ENCODE data around the gene WARS2.
"Not testable (repeated sequence)": the region's sequence is repeated elsewhere in the genome, so short reads cannot be mapped to it uniquely, and the experiment has no call there.

The WARS2 gene

GRCh38 chr1:119140177-119141019 is at the start of gene WARS2:
WARS2 (minus strand) TSS chr1:119140653; CDS start chr1:119140644, 9 bp downstream.
- peak; percentile 96 for DNase-seq

GRCh38 chr1:119188926-119189325 is 48.5 kb upstream of the WARS2 start:
- no peak for DNase-seq

- DNase-seq: no peak
These were observed 47.0 kb upstream of the WARS2 start for GRCh38 chr1:119187416-119187815.

GRCh38 chr1:119186471-119186870 is 46.0 kb upstream of the WARS2 start:
- DNase-seq: no peak

- DNase-seq: no peak
These were observed 44.5 kb upstream of the WARS2 start for GRCh38 chr1:119184972-119185371.

GRCh38 chr1:119181218-119181617 is 40.8 kb upstream of the WARS2 start:
- DNase-seq: no peak

GRCh38 chr1:119179051-119179450 is 38.6 kb upstream of the WARS2 start:
- no peak for DNase-seq

GRCh38 chr1:119172927-119173326 is 32.5 kb upstream of the WARS2 start:
- DNase-seq: not testable (repeated sequence)

GRCh38 chr1:119171381-119172010 is 31.0 kb upstream of the WARS2 start:
- DNase-seq: not testable (repeated sequence)

- DNase-seq: no peak
These were observed 22.9 kb upstream of the WARS2 start for GRCh38 chr1:119163396-119163795.

GRCh38 chr1:119160866-119161265 is 20.4 kb upstream of the WARS2 start:
- no peak for DNase-seq

- no peak for DNase-seq
These were observed 20.0 kb upstream of the WARS2 start for GRCh38 chr1:119160409-119160808.

GRCh38 chr1:119159966-119160365 is 19.5 kb upstream of the WARS2 start:
- no peak for DNase-seq

GRCh38 chr1:119159111-119159510 is 18.7 kb upstream of the WARS2 start:
- DNase-seq: no peak

- DNase-seq: not testable (repeated sequence)
These were observed 16.3 kb upstream of the WARS2 start for GRCh38 chr1:119156761-119157160.

- not testable (repeated sequence) for DNase-seq
These were observed 14.6 kb upstream of the WARS2 start for GRCh38 chr1:119155069-119155468.

GRCh38 chr1:119150150-119150549 is 9.7 kb upstream of the WARS2 start:
- DNase-seq: no peak

GRCh38 chr1:119147661-119148090 is 7.2 kb upstream of the WARS2 start:
- no peak for DNase-seq

GRCh38 chr1:119146466-119146865 is 6.0 kb upstream of the WARS2 start:
- no peak for DNase-seq

- no peak for DNase-seq
These were observed 4.4 kb upstream of the WARS2 start for GRCh38 chr1:119144813-119145212.

- DNase-seq: no peak
These were observed 3.3 kb upstream of the WARS2 start for GRCh38 chr1:119143706-119144105.

GRCh38 chr1:119141660-119142059 is 1.2 kb upstream of the WARS2 start:
- no peak for DNase-seq

- DNase-seq: peak; percentile 52
These were observed 569 bp upstream of the WARS2 start for GRCh38 chr1:119141020-119141424.

- DNase-seq: no peak
These were observed 636 bp downstream of the WARS2 start for GRCh38 chr1:119139857-119140176.
